ENCODE data around the gene PHYKPL.
A peak's percentile ranks its signal among the peaks of the same experiment; 100 is the strongest.

PHYKPL gene

DNA sequence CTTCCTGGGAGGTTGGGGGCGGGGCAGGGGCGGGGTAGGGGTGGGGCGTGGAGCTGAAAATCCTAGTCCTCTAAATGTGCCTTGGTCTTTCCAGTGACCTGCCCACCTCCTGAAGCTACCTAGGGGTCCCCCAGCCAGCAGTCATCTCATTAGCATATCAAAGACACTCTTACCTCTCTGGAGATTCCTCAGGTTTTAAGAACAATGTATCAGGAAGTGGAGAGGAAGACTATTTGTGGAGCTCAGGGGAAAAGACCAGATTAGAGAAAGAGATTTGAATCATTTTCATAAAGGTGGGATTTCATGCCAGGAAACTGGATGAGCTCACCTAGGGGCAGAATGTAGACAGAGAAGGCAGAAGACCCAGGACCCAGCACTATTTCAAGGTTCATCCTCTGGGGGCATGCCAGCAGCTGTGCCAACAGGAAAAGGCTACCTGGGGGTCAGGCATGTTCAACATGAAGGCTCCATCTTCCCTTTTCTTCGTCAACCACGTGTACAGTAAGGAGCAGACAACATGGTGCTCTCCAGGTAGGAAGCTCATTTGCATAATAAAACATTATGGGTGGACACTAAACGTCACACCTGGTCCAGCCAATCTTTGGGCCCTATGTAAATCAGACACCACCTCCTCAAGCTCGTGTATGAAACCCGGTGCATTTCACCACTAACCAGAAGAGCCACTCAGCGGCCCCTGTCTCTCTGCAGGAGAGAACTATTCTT, 52.3 kb downstream of the PHYKPL start:
- no peak for DNase-seq

DNA sequence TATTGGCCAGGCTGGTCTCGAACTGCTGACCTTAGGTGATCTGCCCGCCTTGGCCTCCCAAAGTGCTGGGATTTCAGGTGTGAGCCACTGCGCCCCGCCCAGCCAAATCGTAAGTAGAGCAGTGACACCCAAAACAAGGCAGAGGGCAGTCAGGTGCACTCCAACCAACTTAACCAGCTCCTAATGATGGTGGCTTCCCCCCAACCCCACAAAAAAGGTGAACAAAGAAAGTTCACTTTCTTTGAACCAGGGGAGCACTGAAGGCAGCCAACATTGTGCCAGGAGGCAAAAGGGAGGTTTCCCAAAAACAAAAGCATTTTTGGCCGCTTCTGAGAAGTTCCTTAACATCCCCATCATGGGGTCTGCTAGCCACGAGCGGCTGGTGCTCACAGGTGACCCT, 55.0 kb downstream of the PHYKPL start:
- no peak for DNase-seq

DNA sequence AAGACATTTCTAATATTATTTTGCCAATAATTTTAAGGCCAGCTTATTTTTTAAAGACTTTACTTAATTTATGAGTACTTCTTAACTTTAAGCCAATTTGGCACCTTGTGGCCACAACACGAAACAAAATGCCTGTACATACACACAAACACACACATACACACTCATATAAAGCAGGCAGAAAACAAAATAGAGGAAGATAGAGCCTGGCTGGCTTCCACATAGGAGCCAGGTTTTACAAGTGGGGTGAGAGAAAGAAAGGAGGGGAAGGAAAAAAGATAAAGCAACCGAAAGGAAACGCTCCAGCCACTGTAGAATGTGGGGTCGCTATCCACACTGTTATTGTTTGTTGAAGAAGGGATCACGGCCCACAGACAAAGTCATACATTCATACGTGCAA, 55.8 kb downstream of the PHYKPL start:
- DNase-seq = no peak

DNA sequence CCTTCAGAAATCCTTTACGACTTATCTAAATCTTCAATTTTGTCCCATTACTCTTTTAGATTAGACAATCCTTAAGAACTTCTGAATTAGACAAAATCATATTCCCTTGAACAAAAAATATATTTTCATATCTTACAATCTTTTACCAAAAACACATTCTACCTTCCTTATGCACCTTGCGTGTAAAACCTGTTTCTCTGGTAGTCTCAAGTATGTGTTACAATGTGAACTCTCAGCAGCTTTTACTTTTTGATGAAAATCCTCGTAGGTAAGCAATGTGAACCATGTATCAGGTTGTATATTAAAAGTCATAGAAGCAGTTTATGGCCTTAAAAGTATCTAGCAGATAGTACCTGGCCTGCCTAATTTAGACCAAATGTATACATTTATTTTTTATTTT, 58.1 kb downstream of the PHYKPL start:
- no peak for DNase-seq

DNA sequence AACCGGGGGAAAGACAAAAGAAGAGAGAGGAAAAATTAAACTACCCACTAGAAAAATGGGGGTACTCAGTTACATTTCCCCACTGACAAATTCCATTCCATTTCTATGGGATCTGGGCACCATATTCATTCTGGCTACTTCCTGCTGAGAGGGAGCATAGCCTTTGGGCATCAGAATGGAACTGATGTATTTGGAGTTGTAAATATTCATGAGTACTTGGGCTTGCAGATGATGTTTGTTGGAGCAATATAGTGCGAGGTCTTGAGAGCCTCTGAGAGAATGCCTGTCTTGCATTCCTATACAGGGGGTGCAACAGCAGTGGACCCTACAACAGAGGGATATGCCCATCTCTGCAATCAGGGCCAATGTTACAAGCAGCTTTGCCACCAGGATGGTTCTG, 62.1 kb downstream of the PHYKPL start:
- DNase-seq = no peak

DNA sequence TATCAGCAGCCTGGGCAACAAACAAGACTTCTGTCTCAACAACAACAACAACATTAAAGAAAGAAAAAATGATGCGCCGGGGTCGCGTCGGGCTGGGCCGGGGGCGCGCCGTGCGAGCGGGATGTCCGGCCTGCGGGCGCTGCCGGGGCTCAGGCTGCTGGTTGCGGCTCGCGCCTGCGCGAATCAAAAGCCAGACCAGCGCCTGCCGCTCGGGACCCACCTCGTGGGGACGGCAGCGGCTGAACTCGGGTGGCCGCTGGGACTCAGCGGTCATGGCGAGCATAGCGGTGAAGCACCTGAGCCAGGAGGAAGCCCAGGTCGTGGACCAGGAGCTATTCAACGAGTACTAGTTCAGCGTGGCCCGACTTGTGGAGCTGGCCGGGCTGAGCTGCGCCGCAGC, 67.0 kb downstream of the PHYKPL start:
- DNase-seq = no peak

DNA sequence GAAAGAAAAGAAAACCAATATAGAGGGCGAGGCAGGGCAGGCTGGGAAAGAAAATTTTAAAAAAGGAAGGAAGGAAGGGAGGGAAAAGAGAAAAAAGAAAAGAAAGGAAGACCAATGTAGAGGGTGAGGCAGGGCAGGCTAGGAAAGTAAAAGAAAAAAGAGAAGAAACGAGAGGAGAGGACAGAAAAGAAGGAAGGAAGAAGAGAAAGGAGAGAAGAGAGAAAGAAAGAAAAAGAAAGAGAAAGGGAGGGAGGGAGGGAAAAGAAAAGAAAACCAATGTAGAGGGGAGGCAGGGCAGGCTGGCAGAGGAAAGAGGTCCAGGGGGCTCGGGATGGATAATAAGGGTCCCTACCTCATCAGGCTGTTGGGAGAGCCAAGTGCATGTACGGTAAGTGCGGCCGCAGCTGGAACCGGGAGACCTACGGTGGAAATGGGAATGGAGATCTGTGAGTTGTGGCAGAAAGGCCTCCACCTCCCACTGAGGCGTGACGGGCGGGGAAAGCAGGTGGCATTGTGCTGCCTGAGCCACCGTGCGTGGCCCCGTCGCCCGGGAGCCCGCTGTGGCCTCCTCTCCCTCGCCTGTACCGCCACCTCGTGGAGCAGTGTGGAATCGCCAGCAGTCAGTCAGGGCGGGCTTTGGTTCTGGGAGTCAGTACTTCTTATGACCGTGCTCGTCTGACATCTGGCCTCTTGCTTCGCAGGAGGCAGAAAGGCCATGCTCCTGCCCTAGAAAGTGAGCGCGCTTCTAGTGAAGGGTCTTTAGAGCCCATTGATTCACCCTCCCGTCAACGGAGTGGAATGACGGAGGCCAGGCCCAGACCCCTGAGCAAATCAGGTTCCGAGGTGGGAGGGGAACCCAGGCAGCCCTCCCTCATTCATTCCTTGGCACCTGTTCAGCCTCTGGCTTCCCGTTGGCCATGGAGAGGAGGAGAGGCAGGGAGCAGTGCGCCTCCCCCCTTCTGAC, 68.5 kb downstream of the PHYKPL start:
- DNase-seq = peak; percentile 61

DNA sequence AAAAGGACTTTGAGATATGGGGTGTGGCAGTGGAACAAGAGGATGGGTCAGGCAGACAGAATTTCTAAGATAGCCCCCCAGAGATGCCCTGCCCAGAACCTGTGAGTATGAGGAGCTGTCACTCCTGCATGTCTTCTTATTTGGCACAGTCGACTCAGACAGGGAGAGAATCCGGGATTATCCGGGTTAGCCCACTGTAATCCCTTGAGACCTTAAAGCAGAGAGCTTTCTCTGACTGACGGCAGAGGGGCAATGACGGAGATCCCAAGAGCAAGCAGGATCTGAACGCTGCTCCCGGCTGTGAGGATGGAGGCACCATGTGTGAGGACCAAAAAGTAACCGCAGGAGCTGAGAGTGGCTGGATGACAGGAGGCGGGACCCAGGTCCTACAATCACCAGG, 70.1 kb downstream of the PHYKPL start:
- no peak for DNase-seq

DNA sequence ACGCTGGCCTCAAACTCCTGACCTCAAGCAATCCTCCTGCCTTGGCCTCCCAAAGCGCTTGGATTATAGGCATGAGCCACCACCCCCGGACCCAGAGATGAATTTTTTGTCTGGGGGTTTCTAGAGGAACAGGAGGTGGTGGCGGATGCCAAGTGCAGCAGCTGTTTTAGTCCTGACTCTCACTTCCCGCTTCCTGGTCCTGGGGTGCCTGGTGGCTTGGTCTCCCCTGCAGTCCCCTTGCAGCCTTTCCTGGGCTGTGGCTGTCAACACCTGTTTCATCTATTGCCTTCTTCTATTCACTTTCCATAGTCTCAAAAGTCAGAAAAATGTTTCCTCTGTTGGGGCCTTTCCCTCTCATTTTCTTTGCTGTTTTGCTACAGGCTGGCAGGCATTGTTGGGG, 72.4 kb downstream of the PHYKPL start:
- no peak for DNase-seq
